GM12878 (cell line): ENCODE measurements around the gene PIP4K2A. TPM values are rescaled to one million over a fixed set of nuclear protein-coding genes. Genes with fewer than 3 reads are reported as not detected.

Experiments
- ATAC-seq: fragments of 200-7000 bp; cut with Tn5 transposase; 3 replicates; pipeline ENCODE4 v1.9.1; 2020; ENCODE audit warnings: mild to moderate bottlenecking, moderate library complexity
- BruUV-seq: library from RNA; stranded (reverse); fragments of 400-500 nt; replicated peaks from 2 replicates; lab custom pipeline; 2021; lab: Mats Ljungman, UMichigan
- CTCF ChIA-PET: fragments of 300-600 bp; sonication (Branson Sonifier 250); formaldehyde crosslinking; extraction: SDS; loops from one replicate; lab custom pipeline; 2021; ENCODE audit warnings: inconsistent platforms; lab: Yijun Ruan, JAX
- POLR2A ChIA-PET: fragments of 350-600 bp; formaldehyde crosslinking; extraction: SDS; loops from one replicate; lab custom pipeline; 2021; ENCODE audit warnings: inconsistent platforms; lab: Charles Lee
- RAD21 ChIA-PET: fragments of 300-600 bp; sonication (Branson Sonifier 250); formaldehyde crosslinking; loops from one replicate; lab custom pipeline; 2023; ENCODE audit warnings: antibody characterized with exemption; ENCODE audit not compliant: unreplicated experiment; lab: Charles Lee
- SMC1A ChIA-PET: fragments of 300-600 bp; sonication (Branson Sonifier 250); formaldehyde crosslinking; loops from one replicate; lab custom pipeline; 2023; ENCODE audit not compliant: unreplicated experiment, uncharacterized antibody; lab: Charles Lee
- DNase-seq: peaks from one replicate; pipeline ENCODE4 v3.0.0-alpha.2; 2011; ENCODE audit warnings: low read depth, low spot score
- FAIRE-seq: peaks from 3 replicates; lab custom pipeline; 2011; peaks lifted over from hg19 to GRCh38; lab: Jason Lieb, UNC
- H2AFZ ChIP-seq: 2 replicates; pipeline ENCODE4 v1.6.0; 2011; ENCODE audit warnings: low read depth, low read length, control low read depth; ENCODE audit not compliant: control insufficient read depth
- H3K27ac ChIP-seq: 2 replicates; pipeline ENCODE4 v1.5.1; 2011; ENCODE audit warnings: control low read depth; ENCODE audit not compliant: control insufficient read depth, insufficient read depth
- H3K27me3 ChIP-seq, 2 experiments: replicated peaks in 1 of 2; 2 replicates each; pipeline versions ENCODE4 v1.6.0 to v1.6.1; 2011; ENCODE audit warnings: low read length in 1 of 2; ENCODE audit not compliant: control insufficient read depth in 2 of 2, insufficient read depth in 2 of 2
- H3K36me3 ChIP-seq, 2 experiments: 2 replicates each; pipeline ENCODE4 v1.5.1; 2011; ENCODE audit warnings: low read length in 1 of 2; ENCODE audit not compliant: control insufficient read depth in 2 of 2, insufficient read depth in 2 of 2
- H3K4me1 ChIP-seq: 2 replicates; pipeline ENCODE4 v1.6.1; 2011; ENCODE audit warnings: mild to moderate bottlenecking, low read length, moderate library complexity, mixed read lengths; ENCODE audit not compliant: control insufficient read depth, insufficient read depth
- H3K4me2 ChIP-seq: 2 replicates; pipeline ENCODE4 v1.6.0; 2011; ENCODE audit warnings: control low read depth; ENCODE audit not compliant: control insufficient read depth, insufficient read depth
- H3K4me3 ChIP-seq: fragments of 200-600 bp; sonication (generic); 2 replicates; pipeline ENCODE4 v1.5.1; 2016
- H3K79me2 ChIP-seq: 2 replicates; pipeline ENCODE4 v1.6.0; 2011; ENCODE audit warnings: low read length; ENCODE audit not compliant: control insufficient read depth, insufficient read depth
- H3K9ac ChIP-seq: 2 replicates; pipeline ENCODE4 v1.8.0; 2011; ENCODE audit warnings: low read length, control low read depth, mixed read lengths; ENCODE audit not compliant: control insufficient read depth, insufficient read depth
- H3K9me3 ChIP-seq: replicated peaks from 3 replicates; pipeline ENCODE4 v1.5.1; 2011; ENCODE audit warnings: mild to moderate bottlenecking, low read length; ENCODE audit not compliant: control insufficient read depth, insufficient read depth
- H4K20me1 ChIP-seq: 2 replicates; pipeline ENCODE4 v1.6.0; 2011; ENCODE audit not compliant: control insufficient read depth, insufficient read depth
- ATF7 ChIP-seq: fragments of 450-650 bp; IDR thresholded peaks from 2 replicates; pipeline ENCODE4 v1.6.1; 2016; ENCODE audit warnings: low read depth, mild to moderate bottlenecking
- BCL3 ChIP-seq: IDR thresholded peaks from 2 replicates; pipeline ENCODE4 v1.6.1; 2011; ENCODE audit warnings: borderline replicate concordance, low read depth, mild to moderate bottlenecking, moderate library complexity, low read length; ENCODE audit not compliant: insufficient read depth, poor library complexity, severe bottlenecking
- BRCA1 ChIP-seq: IDR thresholded peaks from 2 replicates; pipeline ENCODE4 v1.6.1; 2011; ENCODE audit warnings: low read depth, low read length, improper control_type of control experiment
- HSF1 ChIP-seq: fragments of 150-350 bp; IDR thresholded peaks from 2 replicates; pipeline ENCODE4 v1.6.1; 2014; ENCODE audit warnings: mild to moderate bottlenecking, low read depth, low read length
- JUND ChIP-seq: IDR thresholded peaks from 2 replicates; pipeline ENCODE4 v1.6.1; 2012; ENCODE audit warnings: low read depth, mild to moderate bottlenecking, low read length, improper control_type of control experiment, moderate library complexity
- KLF5 ChIP-seq: fragments of 450-650 bp; IDR thresholded peaks from 2 replicates; pipeline ENCODE4 v1.6.1; 2014; ENCODE audit warnings: mild to moderate bottlenecking; ENCODE audit not compliant: partially characterized antibody
- MAX ChIP-seq: IDR thresholded peaks from 2 replicates; pipeline ENCODE4 v1.6.1; 2012; ENCODE audit warnings: low read depth, low read length, improper control_type of control experiment
- PBX3 ChIP-seq: IDR thresholded peaks from 2 replicates; pipeline ENCODE4 v1.6.1; 2011; ENCODE audit warnings: mild to moderate bottlenecking, low read depth, low read length, moderate library complexity; ENCODE audit not compliant: insufficient replicate concordance
- RBBP5 ChIP-seq: fragments of 200-600 bp; sonication (generic); conservative IDR thresholded peaks from 2 replicates; pipeline ENCODE4 v1.6.1; 2016
- SMAD5 ChIP-seq: IDR thresholded peaks from 2 replicates; pipeline ENCODE4 v1.6.1; 2016; ENCODE audit warnings: antibody characterized with exemption, low read depth
- USF1 ChIP-seq: IDR thresholded peaks from 2 replicates; pipeline ENCODE4 v1.6.1; 2011; ENCODE audit warnings: borderline replicate concordance, low read depth, mild to moderate bottlenecking, moderate library complexity, mixed read lengths, low read length; ENCODE audit not compliant: insufficient read depth; ENCODE audit errors: extremely low read length
- WGBS: methylation state at CpG from one replicate; pipeline ENCODE4 v1.1.6; 2016; ENCODE audit warnings: low lambda C conversion rate; ENCODE audit not compliant: insufficient replicate concordance, insufficient coverage; ENCODE audit errors: missing lambda C conversion rate; 5-methylcytosine and 5-hydroxymethylcytosine counted together
- in situ Hi-C: fragments of 300-500 bp; cut with MboI; formaldehyde crosslinking; loops from 9 replicates; pipeline ENCODE4 v1.14.3; 2018; ENCODE audit warnings: mixed read lengths
- intact Hi-C: fragments of 100-400 bp; cut with micrococcal nuclease; formaldehyde crosslinking; loops from one replicate; pipeline ENCODE4 v1.14.2; 2022; ENCODE audit not compliant: unreplicated experiment
- polyA plus RNA-seq, 11 experiments: library from polyadenylated mRNA; depleted of rRNA in 4 of 11; unstranded in 6 of 11; stranded (reverse) in 5 of 11; fragments of >200 nt; fragmentation: Nextera tagmentation in 4 of 11; fragmentation: Illumina TruSeq in 1 of 11; extraction: Ambion mirVana in 4 of 11; extraction: Trizol in 1 of 11; gene quantifications; 1 replicate in 1 of 11; 2 replicates in 10 of 11; pipeline versions ENCODE4 v1.2.1 to v1.2.3, GENCODE V29; 2011 to 2016; ENCODE audit warnings: inconsistent platforms in 2 of 11, missing spikeins in 2 of 11, low read depth in 1 of 11
- total RNA-seq, 4 experiments: library from RNA; depleted of rRNA in 3 of 4; stranded (reverse); fragments of >200 nt in 3 of 4; fragmentation: Illumina TruSeq in 1 of 4; extraction: Trizol in 1 of 4; gene quantifications; 2 replicates each; pipeline versions ENCODE4 v1.2.1 to v1.2.3, GENCODE V29; 2013 to 2021

PIP4K2A gene
- total and polyA plus RNA-seq, 10 of the 15 experiments (the other 5 are each of a cell fraction or from before 2014, with no cell fraction given), result 54.3 to 139 (median 84.4) TPM

- SMC1A ChIA-PET, result interaction anchor here (1.2 to 8.8 kb wide), 6 partner anchors 12 to 35 kb away, joined by 3 to 172 read pairs (median 44); no protein-coding TSS in a partner anchor
- no peak overlapping the region for H3K4me3 ChIP-seq
- WGBS, result 95% methylated on average over 4 of the region's 4 CpGs
- no peak for ATAC-seq
- no peak for TF ChIP-seq USF1
- TF ChIP-seq JUND, result no peak
- no peak for TF ChIP-seq BCL3
- no peak for TF ChIP-seq RBBP5
- no peak for TF ChIP-seq BRCA1
- no peak for TF ChIP-seq ATF7
- TF ChIP-seq KLF5, result no peak
- TF ChIP-seq PBX3, result no peak
- no peak for TF ChIP-seq MAX
- TF ChIP-seq SMAD5, result no peak
- no peak for TF ChIP-seq HSF1
- no peak overlapping the region for H3K27ac ChIP-seq
- DNase-seq, result no peak
- no peak for FAIRE-seq
- H2AFZ ChIP-seq, result no peak overlapping the region
- peaks cover 0 to 5% of the 10 kb centered on the region in 2 experiments; a peak in 1 of 4 replicates for H3K36me3 ChIP-seq
- no peaks in the 10 kb centered on the region for H3K9me3 ChIP-seq
- RAD21 ChIA-PET, result interaction anchor here (0.7 to 8.8 kb wide), 5 partner anchors 15 to 29 kb away, joined by 3 to 99 read pairs (median 3); no protein-coding TSS in a partner anchor
- no TSS peak for BruUV-seq
- no peak overlapping the region for H3K4me2 ChIP-seq
- H3K27me3 ChIP-seq, result no peaks in the 10 kb centered on the region
- POLR2A ChIA-PET, result interaction anchor here (0.6 to 6.5 kb wide), 5 partner anchors 9 to 630 kb away, joined by 4 to 82 read pairs (median 8); no protein-coding TSS in a partner anchor
- CTCF ChIA-PET, result interaction anchor here (1.3 to 6.8 kb wide), 2 partner anchors 12 to 21 kb away, joined by 3 to 72 read pairs; no protein-coding TSS in a partner anchor
- peaks cover 92% of the 10 kb centered on the region for H3K79me2 ChIP-seq
- peaks cover 50% of the 10 kb centered on the region for H3K4me1 ChIP-seq
- in situ Hi-C loops, result no loop called here
- H4K20me1 ChIP-seq, result no peaks in the 10 kb centered on the region
- no peak overlapping the region for H3K9ac ChIP-seq
- intact Hi-C loops, result loop anchor here (5.0 kb wide), 1 partner anchor 36 kb away; no protein-coding TSS in a partner anchor
These were observed 81.3 kb downstream of the PIP4K2A start for GRCh38 chr10:22633106-22633505.
